NT2/D1 (cell line): Measurements from ENCODE around the gene RAB11FIP3.

Experiments used
- SUZ12 ChIP-seq: IDR thresholded peaks from 2 replicates; pipeline ENCODE4 v1.6.1; 2011; ENCODE audit not compliant: insufficient read length, insufficient read depth; ENCODE audit errors: extremely low read depth
- YY1 ChIP-seq: IDR thresholded peaks from 2 replicates; pipeline ENCODE4 v1.6.1; 2011; ENCODE audit not compliant: insufficient read length, insufficient read depth
- ZNF274 ChIP-seq: IDR thresholded peaks from 2 replicates; pipeline ENCODE4 v1.6.1; 2011; ENCODE audit warnings: mild to moderate bottlenecking, low read depth, low read length

- no peak for TF ChIP-seq YY1
- no peak for TF ChIP-seq ZNF274
- TF ChIP-seq SUZ12, result no peak
Observed at GRCh38 chr16:468068-468821, 42.8 kb downstream of the RAB11FIP3 start.
